Activated CD4-positive, alpha-beta T cell treated with anti-CD3 and anti-CD28 coated beads, Interleukin-2, amount 10 ng/mL, durations not matched to agents 7 days and 5 days (primary cell): ENCODE data around the gene SPSB2. TPM values are rescaled to one million over a fixed set of nuclear protein-coding genes. Genes with fewer than 3 reads are reported as not detected.
"Not testable (repeated sequence)": the region's sequence is repeated elsewhere in the genome, so short reads cannot be mapped to it uniquely, and the experiment has no call there.

Experiments
- CTCF ChIA-PET: fragments of 350-600 bp; sonication (Branson Sonifier 250); formaldehyde crosslinking; loops from one replicate; lab custom pipeline; 2021; ENCODE audit warnings: antibody characterized with exemption; lab: Charles Lee
- POLR2A ChIA-PET: fragments of 350-600 bp; sonication (Branson Sonifier 250); formaldehyde crosslinking; loops from one replicate; lab custom pipeline; 2021; ENCODE audit warnings: antibody characterized with exemption; lab: Charles Lee
- DNase-seq: peaks from one replicate; pipeline ENCODE4 v3.0.0-alpha.2; 2020
- H3K27ac Mint-ChIP-seq: one replicate; pipeline ENCODE4 v1.8.0; 2021; ENCODE audit warnings: mild to moderate bottlenecking, moderate library complexity, mixed read lengths
- H3K27me3 Mint-ChIP-seq: one replicate; pipeline ENCODE4 v1.8.0; 2021; ENCODE audit warnings: mixed read lengths
- H3K36me3 Mint-ChIP-seq: one replicate; pipeline ENCODE4 v1.8.0; 2021; ENCODE audit warnings: low read depth, mixed read lengths
- H3K4me1 Mint-ChIP-seq: one replicate; pipeline ENCODE4 v1.8.0; 2021; ENCODE audit warnings: mixed read lengths
- H3K4me3 Mint-ChIP-seq: one replicate; pipeline ENCODE4 v1.8.0; 2021; ENCODE audit warnings: mild to moderate bottlenecking, moderate library complexity, mixed read lengths
- H3K9me3 Mint-ChIP-seq: one replicate; pipeline ENCODE4 v1.8.0; 2021; ENCODE audit warnings: mixed read lengths
- total RNA-seq, 2 experiments: library from RNA; stranded (reverse); gene quantifications; one replicate each; pipeline ENCODE4 v1.2.3, GENCODE V29; 2021

Gene SPSB2
- total RNA-seq, 2 experiments from 2014 or later: 15.4 to 17.3 TPM

DNA sequence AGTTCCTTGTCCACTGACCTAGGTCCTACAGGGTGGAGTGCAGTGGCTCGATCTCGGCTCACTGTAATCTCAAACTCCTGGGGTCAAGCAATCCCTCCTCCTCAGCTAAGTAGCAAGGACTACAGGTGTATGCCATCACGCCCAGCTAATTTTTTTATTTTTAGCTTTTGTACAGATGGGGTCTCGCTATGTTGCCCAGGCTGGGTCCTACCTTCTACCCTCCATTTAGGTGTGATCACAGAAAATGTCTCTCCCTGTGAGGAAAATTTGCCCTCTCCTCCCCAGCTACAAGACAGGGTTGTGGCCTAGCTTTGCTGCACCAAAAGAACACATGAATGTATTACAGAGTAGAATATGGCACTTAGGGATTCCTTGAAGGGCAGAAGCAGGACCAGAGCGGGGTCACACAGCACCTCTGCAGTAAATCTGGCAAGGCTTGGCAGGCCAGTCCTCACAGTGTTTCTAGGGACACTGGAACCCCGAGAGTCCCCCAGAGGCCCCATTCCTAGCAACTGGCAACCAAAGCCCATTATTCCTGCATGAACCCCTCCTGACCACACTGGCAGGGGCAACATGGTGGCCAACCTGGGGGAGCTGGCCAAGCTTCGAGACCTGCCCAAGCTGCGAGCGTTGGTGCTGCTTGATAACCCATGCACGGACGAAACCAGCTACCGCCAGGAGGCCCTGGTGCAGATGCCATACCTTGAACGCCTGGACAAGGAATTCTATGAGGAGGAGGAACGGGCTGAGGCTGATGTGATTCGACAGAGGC is 39.2 kb upstream of the SPSB2 start:
- no peaks in the 10 kb centered on the region for H3K9me3 Mint-ChIP-seq
- ChIA-PET POLR2A (no interaction called here), CTCF (interaction anchor here (0.5 to 6.3 kb wide), 11 partner anchors 9 to 197 kb away, joined by 3 to 39 read pairs (median 4); partner anchors contain the start of genes ATN1 and SPSB2)
- no peak for DNase-seq
- H3K4me3 Mint-ChIP-seq: peak overlapping the region; percentile 84
- peaks cover 13% of the 10 kb centered on the region for H3K36me3 Mint-ChIP-seq
- peaks cover 39% of the 10 kb centered on the region for H3K4me1 Mint-ChIP-seq
- peak overlapping the region; percentile 82 for H3K27ac Mint-ChIP-seq
- no peaks in the 10 kb centered on the region for H3K27me3 Mint-ChIP-seq

DNA sequence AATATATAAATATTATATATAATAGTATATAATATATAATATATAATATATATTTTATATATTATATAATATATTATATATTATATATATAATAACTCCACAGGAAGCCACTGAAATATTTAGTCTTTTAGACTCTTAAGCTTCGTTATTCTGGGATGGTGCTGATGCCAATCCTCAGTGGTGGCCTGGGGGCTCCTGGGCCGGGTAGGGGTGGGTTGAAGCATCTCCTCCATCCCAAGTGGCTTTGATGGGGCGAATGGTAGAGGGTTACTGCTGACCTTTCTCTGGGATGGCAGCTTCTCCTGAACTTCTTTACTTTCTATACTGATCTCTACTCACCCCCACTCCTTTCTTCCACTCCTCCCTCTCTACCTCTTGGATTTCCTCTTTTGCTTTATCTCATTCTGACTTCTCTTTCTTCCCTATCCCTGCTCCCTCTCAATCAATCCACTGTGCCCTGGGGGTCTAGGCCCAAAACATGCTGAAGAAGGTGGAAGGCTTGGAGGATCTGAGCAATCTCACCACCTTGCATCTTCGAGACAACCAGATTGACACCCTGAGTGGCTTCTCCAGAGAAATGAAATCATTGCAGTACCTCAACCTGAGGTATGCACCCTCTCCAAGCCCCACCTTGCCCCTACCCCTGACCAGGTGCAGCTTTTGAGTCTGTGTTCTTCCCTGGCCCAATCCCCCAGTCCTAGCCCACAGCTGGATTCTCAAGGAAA is 36.5 kb upstream of the SPSB2 start:
- Mint-ChIP-seq H3K9me3 (no peaks in the 10 kb centered on the region), H3K4me3 (no peak overlapping the region), H3K36me3 (no peaks in the 10 kb centered on the region), H3K27me3 (no peaks in the 10 kb centered on the region), H3K4me1 (peaks cover 15% of the 10 kb centered on the region), H3K27ac (no peak overlapping the region)
- POLR2A ChIA-PET: no interaction called here
- CTCF ChIA-PET: interaction anchor here (1.5 to 5.6 kb wide), 4 partner anchors 14 to 37 kb away, joined by 3 to 31 read pairs (median 6); partner anchors contain the start of genes C12orf57, RNU7-1 and SPSB2
- no peak for DNase-seq

DNA sequence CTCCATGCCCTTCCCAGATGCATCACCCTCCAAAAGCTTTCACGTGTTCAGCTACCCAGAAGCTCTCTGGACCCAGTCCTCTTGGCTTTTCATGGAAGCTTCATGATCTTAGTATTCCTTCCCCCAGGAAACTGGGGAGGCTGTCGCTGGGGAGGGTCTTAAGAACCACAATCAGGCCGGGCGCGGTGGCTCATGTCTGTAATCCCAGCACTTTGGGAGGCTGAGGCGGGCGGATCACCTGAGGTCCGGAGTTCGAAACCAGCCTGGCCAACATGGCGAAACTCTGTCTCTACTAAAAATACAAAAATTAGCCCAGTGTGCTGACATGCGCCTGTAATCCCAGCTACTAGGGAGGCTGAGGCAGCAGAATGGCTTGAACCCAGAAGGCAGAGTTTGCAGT is 35.0 kb upstream of the SPSB2 start:
- not testable (repeated sequence) for H3K27me3 Mint-ChIP-seq, H3K27ac Mint-ChIP-seq, H3K4me1 Mint-ChIP-seq, H3K36me3 Mint-ChIP-seq, H3K4me3 Mint-ChIP-seq, DNase-seq, H3K9me3 Mint-ChIP-seq
- POLR2A ChIA-PET: interaction anchor here (1.1 kb wide), 2 partner anchors 9 to 16 kb away, joined by 3 to 4 read pairs; no protein-coding TSS in a partner anchor
- CTCF ChIA-PET: interaction anchor here (0.6 to 5.6 kb wide), 10 partner anchors 8 to 205 kb away, joined by 3 to 31 read pairs (median 6); partner anchors contain the start of genes PTMS and SPSB2

DNA sequence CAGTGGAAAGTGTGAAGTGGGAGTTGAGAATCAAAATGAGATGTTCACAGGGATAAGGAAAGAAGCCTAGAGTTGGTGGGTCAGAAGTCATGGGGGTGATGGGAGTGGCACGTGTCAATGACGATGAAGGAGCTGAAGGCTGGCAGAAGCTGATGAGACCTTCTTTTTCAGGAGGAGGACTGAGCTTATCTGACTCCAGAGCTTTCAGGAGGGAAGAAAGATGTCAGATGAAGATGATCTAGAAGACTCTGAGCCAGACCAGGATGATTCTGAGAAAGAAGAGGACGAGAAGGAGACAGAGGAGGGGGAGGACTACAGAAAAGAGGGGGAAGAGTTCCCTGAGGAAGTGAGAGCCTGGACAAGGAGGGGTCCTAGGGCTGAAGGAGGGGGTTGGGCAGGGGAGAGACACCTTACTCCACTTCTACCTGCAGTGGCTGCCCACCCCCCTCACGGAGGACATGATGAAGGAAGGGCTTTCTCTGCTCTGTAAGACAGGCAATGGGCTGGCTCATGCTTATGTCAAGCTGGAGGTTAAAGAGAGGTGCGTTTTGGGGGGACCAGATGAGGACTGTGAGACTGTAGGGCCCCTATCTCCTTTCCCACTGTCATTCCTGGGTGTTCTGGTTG is 32.4 kb upstream of the SPSB2 start:
- no peaks in the 10 kb centered on the region for H3K9me3 Mint-ChIP-seq
- no peaks in the 10 kb centered on the region for H3K36me3 Mint-ChIP-seq
- POLR2A ChIA-PET: no interaction called here
- no peak overlapping the region for H3K4me3 Mint-ChIP-seq
- no peak overlapping the region for H3K27ac Mint-ChIP-seq
- H3K27me3 Mint-ChIP-seq: no peaks in the 10 kb centered on the region
- no peak for DNase-seq
- CTCF ChIA-PET: interaction anchor here (1.1 to 5.6 kb wide), 7 partner anchors 9 to 36 kb away, joined by 3 to 31 read pairs (median 6); partner anchors contain the start of genes ENO2 and SPSB2
- H3K4me1 Mint-ChIP-seq: peaks cover 4% of the 10 kb centered on the region

DNA sequence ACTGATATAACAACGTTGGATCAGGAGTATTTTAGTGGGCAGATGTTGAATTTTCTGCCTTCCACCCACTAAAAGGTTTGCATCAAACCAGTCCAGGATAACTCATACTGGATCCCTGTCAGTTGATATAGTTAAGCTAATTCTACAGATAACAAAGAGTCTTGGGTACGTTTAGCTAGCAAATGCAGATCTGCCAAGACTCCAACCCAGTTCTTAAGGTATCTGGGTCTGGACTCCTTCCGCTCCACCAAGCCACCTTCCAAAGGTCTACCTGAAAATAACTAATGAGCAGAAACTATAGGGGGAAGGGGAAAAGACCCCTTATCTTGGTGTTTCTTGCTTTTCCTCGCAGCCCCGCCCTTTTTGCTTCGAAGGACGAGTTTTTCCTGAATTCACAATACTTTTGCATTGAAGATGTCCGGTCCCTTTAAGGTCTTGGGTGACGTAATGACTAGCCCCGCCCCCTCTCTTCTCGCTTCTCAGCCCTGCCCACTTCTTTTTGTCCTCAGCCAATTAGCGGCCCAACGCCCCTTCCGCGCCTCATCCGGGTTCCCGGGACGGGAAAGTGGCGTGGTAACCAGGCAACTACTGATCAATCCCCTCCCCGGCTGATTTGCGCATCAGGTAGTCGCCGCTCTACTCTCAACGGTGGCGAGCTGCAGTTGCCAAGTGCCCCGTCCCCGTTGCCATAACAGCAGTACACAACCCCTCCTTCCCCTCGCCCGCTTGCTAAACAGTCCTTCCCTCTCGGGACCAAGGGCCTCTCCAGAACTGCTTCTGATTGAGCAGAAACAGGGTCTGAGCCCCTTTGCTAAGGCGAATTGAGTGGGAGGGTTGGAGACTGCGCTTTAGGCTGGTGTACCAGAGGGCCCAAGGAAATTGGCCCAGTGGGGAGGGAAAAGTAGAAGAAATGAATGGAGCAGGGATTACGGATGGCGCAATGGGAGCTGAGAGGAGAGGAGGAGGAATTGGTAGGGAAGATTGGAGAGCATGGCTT is 31.5 kb upstream of the SPSB2 start, which contains the start of gene LRRC23:
Gene LRRC23 (plus strand): TSS at position 543 of the 997 bp plus-strand sequence. CDS start 812 bp downstream, outside the sequence.
- Mint-ChIP-seq H3K4me3 (no peak within 1 kb of the TSS), H3K4me1 (peaks cover 11% of the 10 kb centered on the region), H3K27ac (no peak within 1 kb of the TSS), H3K27me3 (no peaks in the 10 kb centered on the region), H3K9me3 (no peaks in the 10 kb centered on the region), H3K36me3 (no peaks in the 10 kb centered on the region)
- POLR2A ChIA-PET: no interaction called here
- DNase-seq: peak; percentile 99
- CTCF ChIA-PET: interaction anchor here (1.1 to 5.6 kb wide), 5 partner anchors 13 to 35 kb away, joined by 5 to 31 read pairs (median 11); partner anchors contain the start of gene SPSB2

DNA sequence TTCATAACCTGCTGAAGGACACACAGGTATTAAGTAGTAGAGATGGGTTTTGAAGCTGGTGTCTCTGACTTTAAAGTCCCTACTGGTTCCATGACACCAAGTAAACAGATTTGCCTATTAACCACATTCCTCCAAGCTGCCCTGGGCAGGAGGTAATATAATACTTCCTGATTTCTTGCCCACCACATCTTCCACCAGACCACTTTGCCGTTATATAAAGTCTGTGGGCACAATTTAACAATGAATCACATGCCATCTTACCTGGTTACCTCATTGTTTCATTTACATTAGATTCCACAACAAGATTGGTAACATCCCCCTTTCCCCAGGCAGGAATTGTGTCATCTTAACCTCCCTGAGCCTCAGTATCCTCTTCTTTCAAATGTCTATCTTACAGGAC is 30.6 kb upstream of the SPSB2 start:
- Mint-ChIP-seq H3K4me1 (peaks cover 12% of the 10 kb centered on the region), H3K27me3 (no peaks in the 10 kb centered on the region), H3K9me3 (no peaks in the 10 kb centered on the region), H3K36me3 (no peaks in the 10 kb centered on the region), H3K4me3 (no peak overlapping the region), H3K27ac (no peak overlapping the region)
- ChIA-PET POLR2A (interaction anchor here (0.6 kb wide), 1 partner anchor 346 kb away, joined by 4 read pairs; no protein-coding TSS in a partner anchor), CTCF (interaction anchor here (2.7 to 5.6 kb wide), 3 partner anchors 11 to 31 kb away, joined by 11 to 31 read pairs (median 25); partner anchors contain the start of gene SPSB2)
- no peak for DNase-seq

DNA sequence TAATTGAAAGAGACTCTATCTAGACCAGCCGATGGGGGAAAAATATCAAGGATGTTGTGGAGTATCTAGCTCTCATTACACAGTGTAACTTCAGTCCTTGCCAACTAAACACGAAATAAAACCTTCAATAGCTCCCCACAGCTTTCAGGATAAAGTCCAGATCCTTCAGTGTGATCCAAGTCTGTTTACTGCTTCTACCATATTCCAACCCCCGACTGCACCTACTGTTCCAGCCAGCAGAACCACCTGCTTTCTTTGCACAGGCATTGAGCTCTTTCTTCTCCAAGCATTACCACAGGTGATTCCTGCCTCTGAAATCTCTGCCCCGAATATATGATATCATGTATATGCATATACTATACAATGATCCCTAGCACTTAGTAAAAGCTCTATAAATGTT is 29.3 kb upstream of the SPSB2 start:
- Mint-ChIP-seq H3K36me3 (no peaks in the 10 kb centered on the region), H3K4me1 (peaks cover 12% of the 10 kb centered on the region), H3K9me3 (no peaks in the 10 kb centered on the region), H3K4me3 (no peak overlapping the region), H3K27ac (no peak overlapping the region), H3K27me3 (no peaks in the 10 kb centered on the region)
- no peak for DNase-seq
- ChIA-PET CTCF (interaction anchor here (1.0 to 2.7 kb wide), 3 partner anchors 9 to 10 kb away, joined by 3 to 25 read pairs (median 4); no protein-coding TSS in a partner anchor), POLR2A (no interaction called here)

DNA sequence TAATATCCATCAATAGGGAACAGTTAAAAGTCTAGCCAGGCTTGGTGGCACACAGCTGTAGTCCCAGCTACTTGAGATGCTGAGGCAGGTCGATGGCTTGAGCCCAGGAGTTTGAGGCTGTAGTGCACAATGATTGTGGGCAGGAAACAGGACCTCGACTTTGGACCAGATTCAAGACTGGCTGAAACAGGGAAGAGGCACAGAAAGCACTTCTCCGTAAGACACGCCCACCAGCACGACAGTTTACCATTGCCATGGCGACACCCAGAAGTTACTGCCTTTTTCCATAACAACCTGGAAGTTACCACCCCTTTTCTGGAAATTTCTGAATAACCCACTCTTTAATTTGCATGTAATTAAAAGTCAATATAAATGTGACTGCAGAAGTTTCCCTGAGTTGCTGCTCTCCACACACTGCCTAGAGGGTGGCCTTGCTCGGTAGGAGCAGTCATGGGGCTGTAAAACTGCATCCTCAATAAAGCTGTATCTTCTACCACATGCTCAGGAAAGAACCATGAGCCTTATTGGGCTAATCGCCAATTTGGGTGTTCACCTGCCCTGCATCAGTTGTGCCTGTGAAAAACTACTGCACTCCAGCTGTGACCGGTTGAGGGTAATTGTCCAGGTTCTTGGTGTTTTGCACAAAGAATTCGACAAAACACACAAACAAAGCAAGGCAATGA is 26.9 kb upstream of the SPSB2 start:
- POLR2A ChIA-PET: interaction anchor here (0.7 kb wide), 1 partner anchor 58 kb away, joined by 3 read pairs; no protein-coding TSS in a partner anchor

DNA sequence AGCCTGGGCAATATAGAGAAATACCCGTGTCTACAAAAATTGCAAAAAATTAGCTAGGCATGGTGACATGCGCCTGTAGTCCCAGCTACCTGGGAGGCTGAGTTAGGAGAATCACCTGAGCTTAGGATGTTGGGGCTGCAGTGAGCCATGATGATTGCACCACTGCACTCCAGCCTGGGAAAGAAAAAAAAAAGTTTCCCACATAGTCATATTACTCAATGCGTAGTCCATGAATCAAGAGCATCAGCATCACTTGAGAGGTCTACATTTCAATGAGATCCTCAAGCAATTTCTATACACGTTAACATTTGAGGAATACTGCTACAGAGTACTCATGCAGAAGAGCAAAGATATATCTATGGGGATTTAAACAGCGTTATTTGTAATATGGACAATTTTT is 26.3 kb upstream of the SPSB2 start:
- POLR2A ChIA-PET: no interaction called here

More for the DNA sequence above, 26.9 kb upstream of the SPSB2 start:
- no peaks in the 10 kb centered on the region for H3K27me3 Mint-ChIP-seq
- H3K4me1 Mint-ChIP-seq: peaks cover 12% of the 10 kb centered on the region
- H3K4me3 Mint-ChIP-seq: no peak overlapping the region
- no peaks in the 10 kb centered on the region for H3K9me3 Mint-ChIP-seq
- CTCF ChIA-PET: interaction anchor here (0.6 to 2.4 kb wide), 4 partner anchors 9 to 56 kb away, joined by 3 to 17 read pairs (median 6); no protein-coding TSS in a partner anchor
- H3K36me3 Mint-ChIP-seq: no peaks in the 10 kb centered on the region
- H3K27ac Mint-ChIP-seq: no peak overlapping the region
- no peak for DNase-seq

DNA sequence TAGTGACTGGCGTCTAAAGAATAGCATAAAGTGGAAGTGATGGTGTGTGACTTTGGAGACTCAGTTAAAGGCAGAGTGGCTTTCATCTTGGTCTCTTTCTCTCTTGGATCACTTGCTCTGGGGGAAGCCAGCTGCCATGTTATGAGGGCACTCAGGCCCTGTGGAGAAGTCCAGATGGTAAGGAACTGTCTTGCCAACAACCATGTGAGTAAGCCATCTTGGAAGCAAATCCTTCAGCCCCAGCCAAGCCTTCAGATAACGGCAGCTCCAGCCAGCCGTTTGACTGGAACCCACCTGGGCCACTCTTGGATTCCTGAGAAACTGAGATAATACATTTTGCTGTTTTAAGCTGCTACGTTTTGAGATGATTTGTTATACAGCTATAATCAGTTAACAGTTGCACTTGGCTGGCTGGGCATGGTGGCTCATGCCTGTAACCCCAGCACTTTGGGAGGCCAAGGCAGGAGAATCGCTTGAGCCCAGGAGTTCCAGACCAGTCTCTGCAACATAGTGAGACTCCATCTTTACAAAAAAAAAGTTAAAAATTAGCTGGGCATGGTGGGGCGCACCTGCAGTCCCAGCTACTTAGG is 23.8 kb upstream of the SPSB2 start:
- no peaks in the 10 kb centered on the region for H3K27me3 Mint-ChIP-seq
- peaks cover 2% of the 10 kb centered on the region for H3K36me3 Mint-ChIP-seq
- no peak for DNase-seq
- no peak overlapping the region for H3K4me3 Mint-ChIP-seq
- H3K27ac Mint-ChIP-seq: no peak overlapping the region
- no peaks in the 10 kb centered on the region for H3K9me3 Mint-ChIP-seq
- ChIA-PET POLR2A (interaction anchor here (0.7 kb wide), 1 partner anchor 426 kb away, joined by 10 read pairs; no protein-coding TSS in a partner anchor), CTCF (interaction anchor here (0.7 to 2.1 kb wide), 4 partner anchors 24 to 41 kb away, joined by 3 to 9 read pairs (median 4); partner anchors contain the start of gene SPSB2)
- peaks cover 19% of the 10 kb centered on the region for H3K4me1 Mint-ChIP-seq

More for the DNA sequence above, 26.3 kb upstream of the SPSB2 start:
- Mint-ChIP-seq H3K4me3 (no peak overlapping the region), H3K36me3 (no peaks in the 10 kb centered on the region), H3K27ac (no peak overlapping the region), H3K9me3 (no peaks in the 10 kb centered on the region), H3K27me3 (no peaks in the 10 kb centered on the region), H3K4me1 (peaks cover 12% of the 10 kb centered on the region)
- no peak for DNase-seq
- CTCF ChIA-PET: interaction anchor here (0.8 to 2.4 kb wide), 3 partner anchors 8 to 57 kb away, joined by 3 to 17 read pairs (median 9); no protein-coding TSS in a partner anchor
